Measurements from ENCODE around the gene RASGRF2. TPM values are rescaled to one million over a fixed set of nuclear protein-coding genes. Genes with fewer than 3 reads are reported as not detected.

The RASGRF2 gene
- total RNA-seq, 1 donor from 2014 or later: 4.8 TPM

- H3K4me3 ChIP-seq: no peak overlapping the region
- H3K9me3 ChIP-seq (replicated peaks): no peaks in the 10 kb centered on the region
- no peak for DNase-seq
- intact Hi-C loops (cut with micrococcal nuclease): no loop called here
- H3K27me3 ChIP-seq (ENCODE audit: low read depth): no peaks in the 10 kb centered on the region
- no peaks in the 10 kb centered on the region for H3K36me3 ChIP-seq
- TF ChIP-seq, protein P1, sequence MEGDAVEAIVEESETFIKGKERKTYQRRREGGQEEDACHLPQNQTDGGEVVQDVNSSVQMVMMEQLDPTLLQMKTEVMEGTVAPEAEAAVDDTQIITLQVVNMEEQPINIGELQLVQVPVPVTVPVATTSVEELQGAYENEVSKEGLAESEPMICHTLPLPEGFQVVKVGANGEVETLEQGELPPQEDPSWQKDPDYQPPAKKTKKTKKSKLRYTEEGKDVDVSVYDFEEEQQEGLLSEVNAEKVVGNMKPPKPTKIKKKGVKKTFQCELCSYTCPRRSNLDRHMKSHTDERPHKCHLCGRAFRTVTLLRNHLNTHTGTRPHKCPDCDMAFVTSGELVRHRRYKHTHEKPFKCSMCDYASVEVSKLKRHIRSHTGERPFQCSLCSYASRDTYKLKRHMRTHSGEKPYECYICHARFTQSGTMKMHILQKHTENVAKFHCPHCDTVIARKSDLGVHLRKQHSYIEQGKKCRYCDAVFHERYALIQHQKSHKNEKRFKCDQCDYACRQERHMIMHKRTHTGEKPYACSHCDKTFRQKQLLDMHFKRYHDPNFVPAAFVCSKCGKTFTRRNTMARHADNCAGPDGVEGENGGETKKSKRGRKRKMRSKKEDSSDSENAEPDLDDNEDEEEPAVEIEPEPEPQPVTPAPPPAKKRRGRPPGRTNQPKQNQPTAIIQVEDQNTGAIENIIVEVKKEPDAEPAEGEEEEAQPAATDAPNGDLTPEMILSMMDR (IDR thresholded peaks at IDR 0.05; ENCODE audit: borderline replicate concordance): no peak
- H3K4me1 ChIP-seq: peaks cover 7% of the 10 kb centered on the region
- no peak overlapping the region for H3K27ac ChIP-seq (replicated peaks)
Observed at GRCh38 chr5:81167544-81167943, 207.4 kb downstream of the RASGRF2 start.

DNA sequence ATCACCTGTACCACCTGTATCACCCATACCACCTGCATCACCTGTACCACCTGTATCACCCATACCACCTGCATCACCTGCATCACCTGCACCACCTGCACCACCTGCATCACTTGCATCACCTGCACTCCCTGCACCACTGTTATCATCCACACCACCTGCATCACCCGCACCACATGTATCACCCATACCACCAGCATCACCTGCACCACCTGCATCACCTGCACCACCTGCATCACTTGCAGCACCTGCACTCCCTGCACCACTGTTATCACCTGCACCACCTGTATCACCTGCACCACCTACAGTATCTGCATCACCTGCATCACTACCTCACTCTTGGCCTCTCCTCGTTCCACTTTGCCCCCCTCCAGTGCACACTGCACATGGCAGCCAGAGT lies 209.8 kb downstream of the RASGRF2 start:
- Histone ChIP-seq H3K4me1 (peaks cover 11% of the 10 kb centered on the region), H3K9me3 (replicated peaks) (no peaks in the 10 kb centered on the region), H3K27me3 (ENCODE audit: low read depth) (no peaks in the 10 kb centered on the region), H3K36me3 (no peaks in the 10 kb centered on the region), H3K4me3 (no peak overlapping the region), H3K27ac (replicated peaks) (peak overlapping the region; percentile 42)
- intact Hi-C loops (cut with micrococcal nuclease): no loop called here
- TF ChIP-seq, protein P1 (IDR thresholded peaks at IDR 0.05; ENCODE audit: borderline replicate concordance): no peak
- DNase-seq: no peak

DNA sequence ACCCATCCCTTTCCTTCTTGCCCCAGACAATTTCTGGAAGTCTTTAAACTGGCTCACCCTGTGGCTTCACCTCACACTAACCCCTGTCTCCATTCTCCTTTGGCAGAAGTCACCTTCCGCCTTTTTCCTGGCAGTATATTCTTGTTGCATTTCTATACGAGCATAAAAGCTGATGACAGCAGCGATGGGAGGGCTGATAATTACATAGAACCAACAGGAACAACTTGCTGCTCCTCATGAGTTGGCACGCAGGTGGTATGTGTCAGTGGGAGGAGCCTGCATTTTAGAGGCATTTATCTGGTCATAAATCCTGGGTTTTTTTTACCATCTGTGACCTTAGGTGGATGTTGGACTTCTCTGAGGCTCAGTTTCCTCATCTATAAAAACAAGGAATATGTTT lies 211.6 kb downstream of the RASGRF2 start:
- Histone ChIP-seq H3K4me1 (peaks cover 11% of the 10 kb centered on the region), H3K9me3 (replicated peaks) (no peaks in the 10 kb centered on the region), H3K4me3 (no peak overlapping the region), H3K27me3 (ENCODE audit: low read depth) (no peaks in the 10 kb centered on the region), H3K36me3 (no peaks in the 10 kb centered on the region), H3K27ac (replicated peaks) (peak overlapping the region; percentile 42)
- intact Hi-C loops (cut with micrococcal nuclease): no loop called here
- TF ChIP-seq, protein P1 (IDR thresholded peaks at IDR 0.05; ENCODE audit: borderline replicate concordance): no peak
- no peak for DNase-seq

DNA sequence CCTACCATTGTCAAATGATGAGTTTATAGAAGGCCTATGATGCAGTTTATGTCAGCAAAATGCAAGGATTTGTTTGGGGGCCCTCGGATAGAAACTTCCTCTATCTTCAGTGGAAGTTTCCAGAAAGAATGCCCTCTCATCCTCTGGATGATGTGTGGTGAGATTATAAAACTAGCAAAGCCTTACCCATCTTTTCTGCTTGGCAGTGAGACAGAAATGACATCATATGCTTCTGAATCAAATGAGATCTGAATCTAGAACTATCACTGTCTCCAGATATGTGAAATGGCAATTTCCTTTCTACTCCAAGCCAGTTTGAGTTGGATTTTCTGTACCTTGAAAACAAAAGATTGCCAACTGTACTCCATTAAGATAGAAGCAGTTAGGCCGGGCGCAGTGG lies 212.5 kb downstream of the RASGRF2 start:
- Histone ChIP-seq H3K4me3 (no peak overlapping the region), H3K9me3 (replicated peaks) (no peaks in the 10 kb centered on the region), H3K36me3 (no peaks in the 10 kb centered on the region), H3K27ac (replicated peaks) (no peak overlapping the region), H3K27me3 (ENCODE audit: low read depth) (no peaks in the 10 kb centered on the region), H3K4me1 (peaks cover 11% of the 10 kb centered on the region)
- no peak for DNase-seq
- TF ChIP-seq, protein P1 (IDR thresholded peaks at IDR 0.05; ENCODE audit: borderline replicate concordance): no peak
- intact Hi-C loops (cut with micrococcal nuclease): no loop called here

DNA sequence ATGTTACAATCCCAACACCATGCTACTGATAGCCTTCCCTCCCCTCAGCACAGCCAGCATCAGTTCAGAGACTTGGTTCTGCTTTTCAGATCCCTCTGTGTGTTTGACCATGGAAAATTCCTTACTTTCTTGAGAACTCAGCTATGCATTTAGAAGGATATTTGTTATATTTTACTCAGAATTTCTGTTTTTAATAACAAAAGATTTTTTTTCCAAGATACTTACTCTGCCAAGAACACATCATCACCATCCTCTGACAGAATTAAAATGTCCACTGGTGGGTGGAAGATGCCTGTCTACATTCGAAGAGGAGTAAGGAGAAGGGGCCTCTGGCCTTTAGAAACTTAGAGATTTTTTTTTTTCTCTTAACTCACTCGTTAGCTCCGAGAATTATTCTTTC lies 216.9 kb downstream of the RASGRF2 start:
- Histone ChIP-seq H3K36me3 (peaks cover 3% of the 10 kb centered on the region), H3K27me3 (ENCODE audit: low read depth) (no peaks in the 10 kb centered on the region), H3K9me3 (replicated peaks) (no peaks in the 10 kb centered on the region), H3K4me1 (peaks cover 4% of the 10 kb centered on the region), H3K4me3 (no peak overlapping the region), H3K27ac (replicated peaks) (no peak overlapping the region)
- intact Hi-C loops (cut with micrococcal nuclease): no loop called here
- TF ChIP-seq, protein P1 (IDR thresholded peaks at IDR 0.05; ENCODE audit: borderline replicate concordance): no peak
- DNase-seq: no peak

- Histone ChIP-seq H3K4me3 (no peak overlapping the region), H3K27me3 (ENCODE audit: low read depth) (no peaks in the 10 kb centered on the region), H3K4me1 (peaks cover under 1% of the 10 kb centered on the region), H3K27ac (replicated peaks) (no peak overlapping the region), H3K36me3 (peaks cover 3% of the 10 kb centered on the region), H3K9me3 (replicated peaks) (no peaks in the 10 kb centered on the region)
- no peak for DNase-seq
- intact Hi-C loops (cut with micrococcal nuclease): no loop called here
- TF ChIP-seq, protein P1 (IDR thresholded peaks at IDR 0.05; ENCODE audit: borderline replicate concordance): no peak
Observed at GRCh38 chr5:81179959-81180358, 219.8 kb downstream of the RASGRF2 start.
